ENCODE data around the gene MRPS18B. TPM values are rescaled to one million over a fixed set of nuclear protein-coding genes. Genes with fewer than 3 reads are reported as not detected.

The MRPS18B gene
- total RNA-seq, 1 experiment from 2014 or later = 112 TPM

- Histone ChIP-seq H3K9me2 (ENCODE audit: insufficient read depth) (no peaks in the 10 kb centered on the region), H3K27ac (ENCODE audit: low read depth, low read length) (no peak overlapping the region), H3K9me3 (ENCODE audit: control insufficient read depth in 1 of 2, insufficient read depth in 1 of 2, low read depth in 1 of 2, low read length in 2 of 2) (no peaks in the 10 kb centered on the region), H3K79me2 (ENCODE audit: insufficient read depth, low read length) (peaks cover 80% of the 10 kb centered on the region), H3K9ac (ENCODE audit: low read length) (no peak overlapping the region), H3K4me3 (replicated peaks in 1 of 2; ENCODE audit: low read depth in 1 of 2, low read length in 2 of 2) (no peak overlapping the region), H3K4me1 (ENCODE audit: control insufficient read depth in 1 of 2, insufficient read depth in 2 of 2, low read length in 2 of 2) (peaks cover 9 to 27% of the 10 kb centered on the region in 2 experiments), H3K27me3 (ENCODE audit: insufficient read depth, low read length) (no peaks in the 10 kb centered on the region), H3K4me2 (ENCODE audit: low read length) (no peak overlapping the region), H3K36me3 (ENCODE audit: control insufficient read depth in 1 of 2, insufficient read depth in 2 of 2, low read length in 2 of 2) (peaks cover 32 to 50% of the 10 kb centered on the region in 2 experiments), H2AFZ (ENCODE audit: low read depth, low read length, poor library complexity, severe bottlenecking) (no peak overlapping the region), H4K20me1 (ENCODE audit: insufficient read depth) (no peaks in the 10 kb centered on the region; the same call in 1 of the 2 replicates)
- no peak for DNase-seq (ENCODE audit: low read depth, low spot score)
- no peak for ATAC-seq
- ChIA-PET CTCF (interaction anchor here (1.6 to 3.6 kb wide), 3 partner anchors 119 to 130 kb away, joined by 8 to 26 read pairs (median 10); no protein-coding TSS in a partner anchor), RAD21 (ENCODE audit: low non-redundant PET in 1 of 2, low total read pairs in 2 of 2, uncharacterized antibody in 2 of 2, unreplicated experiment in 2 of 2) (no interaction called here), POLR2A (interaction anchor here (0.8 to 1.9 kb wide), 6 partner anchors 13 to 119 kb away, joined by 3 to 28 read pairs (median 3); partner anchors contain the start of gene DHX16)
- intact Hi-C loops (cut with micrococcal nuclease) = loop anchor here (5.0 to 10.0 kb wide), 2 partner anchors 130 to 203 kb away; no protein-coding TSS in a partner anchor
- no peak for TF ChIP-seq EGR1 (IDR thresholded peaks at IDR 0.05; ENCODE audit: low read depth)
- TF ChIP-seq POLR2AphosphoS5 (IDR thresholded peaks at IDR 0.05; ENCODE audit: low read depth, low read length) = 0 out of 2 replicates have a peak, but pooled peaks have one; percentile 5
- no peak for TF ChIP-seq SRF (IDR thresholded peaks at IDR 0.05; ENCODE audit: low read depth)
- BruUV-seq (replicated peaks) = no TSS peak
Observed at GRCh38 chr6:30611856-30612194, 5.8 kb upstream of the MRPS18B start.

- Histone ChIP-seq H3K4me1 (ENCODE audit: control insufficient read depth in 1 of 2, insufficient read depth in 2 of 2, low read length in 2 of 2) (peaks cover 9 to 27% of the 10 kb centered on the region in 2 experiments), H3K9me3 (ENCODE audit: control insufficient read depth in 1 of 2, insufficient read depth in 1 of 2, low read depth in 1 of 2, low read length in 2 of 2) (no peaks in the 10 kb centered on the region), H3K27me3 (ENCODE audit: insufficient read depth, low read length) (no peaks in the 10 kb centered on the region), H3K4me2 (ENCODE audit: low read length) (no peak overlapping the region), H3K36me3 (ENCODE audit: control insufficient read depth in 1 of 2, insufficient read depth in 2 of 2, low read length in 2 of 2) (peaks cover 28 to 48% of the 10 kb centered on the region in 2 experiments), H3K9me2 (ENCODE audit: insufficient read depth) (no peaks in the 10 kb centered on the region), H3K27ac (ENCODE audit: low read depth, low read length) (no peak overlapping the region; the same call in 1 of the 2 replicates), H3K4me3 (replicated peaks in 1 of 2; ENCODE audit: low read depth in 1 of 2, low read length in 2 of 2) (no peak overlapping the region), H2AFZ (ENCODE audit: low read depth, low read length, poor library complexity, severe bottlenecking) (no peak overlapping the region), H3K79me2 (ENCODE audit: insufficient read depth, low read length) (peaks cover 79% of the 10 kb centered on the region), H3K9ac (ENCODE audit: low read length) (no peak overlapping the region), H4K20me1 (ENCODE audit: insufficient read depth) (no peaks in the 10 kb centered on the region; the same call in 1 of the 2 replicates)
- no peak for DNase-seq (ENCODE audit: low read depth, low spot score)
- TF ChIP-seq TCF7L2 (IDR thresholded peaks at IDR 0.05; ENCODE audit: borderline replicate concordance, extremely low read depth, insufficient read depth, insufficient read length) = no peak
- TF ChIP-seq ELF1 (IDR thresholded peaks at IDR 0.05; ENCODE audit: borderline replicate concordance, low read depth) = no peak
- TF ChIP-seq MAX (IDR thresholded peaks at IDR 0.05) = no peak
- no peak for TF ChIP-seq RAD21 (IDR thresholded peaks at IDR 0.05; ENCODE audit: low read depth)
- no peak for TF ChIP-seq EZH2phosphoT487 (IDR thresholded peaks at IDR 0.05; ENCODE audit: borderline replicate concordance)
- TF ChIP-seq CTCF (IDR thresholded peaks at IDR 0.05 in 2 of 3, conservative IDR thresholded peaks at IDR 0.05 in 1 of 3; ENCODE audit: borderline replicate concordance in 1 of 3, insufficient read depth in 1 of 3, low read depth in 2 of 3, low read length in 2 of 3) = peak in 2 of 3 experiments; percentile 42 to 55; a peak in 4 of 6 replicates
- intact Hi-C loops (cut with micrococcal nuclease) = loop anchor here (5.0 to 10.0 kb wide), 2 partner anchors 130 to 203 kb away; no protein-coding TSS in a partner anchor
- RAD21 ChIA-PET (ENCODE audit: low non-redundant PET in 1 of 2, low total read pairs in 2 of 2, uncharacterized antibody in 2 of 2, unreplicated experiment in 2 of 2) = no interaction called here
- ATAC-seq = no peak
- CTCF ChIA-PET = interaction anchor here (0.5 to 3.6 kb wide), 6 partner anchors 15 to 130 kb away, joined by 3 to 26 read pairs (median 6); no protein-coding TSS in a partner anchor
- no TSS peak for BruUV-seq (replicated peaks)
- POLR2A ChIA-PET = interaction anchor here (0.5 to 1.9 kb wide), 12 partner anchors 9 to 119 kb away, joined by 3 to 28 read pairs (median 3); partner anchors contain the start of genes DHX16 and MDC1
Observed at GRCh38 chr6:30612213-30612612, 5.4 kb upstream of the MRPS18B start.
